ENCODE measurements around the gene ATXN1. TPM values are rescaled to one million over a fixed set of nuclear protein-coding genes. Genes with fewer than 3 reads are reported as not detected.
"Not testable (repeated sequence)": the region's sequence is repeated elsewhere in the genome, so short reads cannot be mapped to it uniquely, and the experiment has no call there.

The ATXN1 gene
- total RNA-seq, 4 donors from 2014 or later, result 48.7 to 166 (median 105) TPM

GRCh38 chr6:16704401-16705045 lies 56.7 kb downstream of the ATXN1 start:
- no peak for DNase-seq
- no peaks in the 10 kb centered on the region for H3K27me3 ChIP-seq
- TF ChIP-seq, protein P1, sequence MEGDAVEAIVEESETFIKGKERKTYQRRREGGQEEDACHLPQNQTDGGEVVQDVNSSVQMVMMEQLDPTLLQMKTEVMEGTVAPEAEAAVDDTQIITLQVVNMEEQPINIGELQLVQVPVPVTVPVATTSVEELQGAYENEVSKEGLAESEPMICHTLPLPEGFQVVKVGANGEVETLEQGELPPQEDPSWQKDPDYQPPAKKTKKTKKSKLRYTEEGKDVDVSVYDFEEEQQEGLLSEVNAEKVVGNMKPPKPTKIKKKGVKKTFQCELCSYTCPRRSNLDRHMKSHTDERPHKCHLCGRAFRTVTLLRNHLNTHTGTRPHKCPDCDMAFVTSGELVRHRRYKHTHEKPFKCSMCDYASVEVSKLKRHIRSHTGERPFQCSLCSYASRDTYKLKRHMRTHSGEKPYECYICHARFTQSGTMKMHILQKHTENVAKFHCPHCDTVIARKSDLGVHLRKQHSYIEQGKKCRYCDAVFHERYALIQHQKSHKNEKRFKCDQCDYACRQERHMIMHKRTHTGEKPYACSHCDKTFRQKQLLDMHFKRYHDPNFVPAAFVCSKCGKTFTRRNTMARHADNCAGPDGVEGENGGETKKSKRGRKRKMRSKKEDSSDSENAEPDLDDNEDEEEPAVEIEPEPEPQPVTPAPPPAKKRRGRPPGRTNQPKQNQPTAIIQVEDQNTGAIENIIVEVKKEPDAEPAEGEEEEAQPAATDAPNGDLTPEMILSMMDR (IDR thresholded peaks at IDR 0.05), result no peak
- TF ChIP-seq POLR2AphosphoS5 (IDR thresholded peaks at IDR 0.05), result no peak
- TF ChIP-seq POLR2A (IDR thresholded peaks at IDR 0.05), result no peak
- no peak for TF ChIP-seq EP300 (IDR thresholded peaks at IDR 0.05; ENCODE audit: low read depth)
- intact Hi-C loops (cut with DNase I; ENCODE audit: low total_unique reads), result no loop called here
- peak overlapping the region in 1 of 4 donors; percentile 34 for H3K4me3 ChIP-seq
- peaks cover 0 to 49% (median 13%) of the 10 kb centered on the region in 4 donors for H3K4me1 ChIP-seq
- 49 to 84% methylated on average over 3 to 10 of the region's 10 CpGs for WGBS, 2 donors (ENCODE audit: low coverage in 1 of 2)
- in situ Hi-C loops (cut with MboI; ENCODE audit: low pct_ligation_motif_present in 1 of 4, low pct_unique_long_range_greater_than_20kb in 1 of 4, low sequenced_read_pairs in 3 of 4), result no loop called here
- peak overlapping the region; percentile 36 to 64 (median 53) for H3K27ac ChIP-seq
- no peaks in the 10 kb centered on the region for H3K9me3 ChIP-seq
- H3K36me3 ChIP-seq, result no peaks in the 10 kb centered on the region

- H3K9me3 ChIP-seq; intact Hi-C loops (cut with DNase I; ENCODE audit: low total_unique reads); H3K4me3 ChIP-seq; in situ Hi-C loops (cut with MboI; ENCODE audit: low pct_ligation_motif_present in 1 of 4, low pct_unique_long_range_greater_than_20kb in 1 of 4, low sequenced_read_pairs in 3 of 4); H3K27me3 ChIP-seq; H3K27ac ChIP-seq; H3K36me3 ChIP-seq; DNase-seq: not testable (repeated sequence)
- peaks cover 6 to 59% (median 26%) of the 10 kb centered on the region in 4 donors for H3K4me1 ChIP-seq
- 50 to 96% methylated on average over 1 to 6 of the region's 6 CpGs for WGBS, 2 donors (ENCODE audit: low coverage in 1 of 2)
These were observed 58.5 kb downstream of the ATXN1 start for GRCh38 chr6:16702627-16703378.

GRCh38 chr6:16700916-16701234 lies 60.4 kb downstream of the ATXN1 start:
- H3K9me3 ChIP-seq, result no peaks in the 10 kb centered on the region
- 53 to 54% methylated on average over 5 of the region's 5 CpGs for WGBS, 2 donors (ENCODE audit: low coverage in 1 of 2)

DNA sequence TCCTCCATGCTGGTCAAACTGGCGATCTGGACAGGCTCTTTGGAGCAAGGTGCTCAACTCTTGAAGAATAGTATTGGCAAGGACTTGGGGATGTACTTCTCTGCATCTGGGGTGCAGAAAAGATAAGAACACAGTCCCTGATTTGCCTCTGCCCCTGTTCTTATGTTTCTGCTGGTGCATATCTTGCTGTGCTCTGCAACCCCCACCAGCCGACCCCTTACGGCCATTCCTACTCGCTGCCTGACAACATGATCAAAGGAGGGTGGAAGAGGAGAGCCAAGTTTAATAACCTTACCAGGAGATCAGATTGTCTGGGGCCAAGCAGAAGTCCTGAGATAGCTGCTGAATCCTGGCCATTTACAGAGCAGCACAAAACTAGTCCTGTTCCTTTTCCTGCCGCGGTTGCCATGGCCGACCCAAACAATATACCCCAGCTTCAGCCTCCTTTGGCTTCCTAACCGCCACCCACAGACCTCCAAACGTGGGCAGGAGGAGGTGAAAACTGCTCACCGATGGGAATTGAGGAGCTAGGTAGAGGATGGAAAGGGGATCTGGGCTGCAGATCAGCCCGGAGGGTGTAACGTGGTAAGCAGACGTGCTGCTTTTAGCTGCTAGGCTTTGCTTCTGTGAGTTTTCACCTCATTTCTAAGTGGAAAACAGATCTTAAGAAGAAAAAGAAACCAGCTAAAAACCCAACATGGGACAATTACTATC lies 60.9 kb downstream of the ATXN1 start:
- no peaks in the 10 kb centered on the region for H3K36me3 ChIP-seq
- H3K27ac ChIP-seq, result peak overlapping the region; percentile 57 to 82 (median 64)
- H3K9me3 ChIP-seq, result no peaks in the 10 kb centered on the region
- intact Hi-C loops (cut with DNase I; ENCODE audit: low total_unique reads), result no loop called here
- peak; percentile 28 for DNase-seq
- peak overlapping the region in 3 of 4 donors; percentile 20 to 24 (median 22) for H3K4me3 ChIP-seq
- in situ Hi-C loops (cut with MboI; ENCODE audit: low pct_ligation_motif_present in 1 of 4, low pct_unique_long_range_greater_than_20kb in 1 of 4, low sequenced_read_pairs in 3 of 4), result no loop called here
- no peaks in the 10 kb centered on the region for H3K27me3 ChIP-seq
- WGBS, 2 donors (ENCODE audit: low coverage in 1 of 2), result 36 to 51% methylated on average over 5 to 13 of the region's 13 CpGs
- TF ChIP-seq EP300 (IDR thresholded peaks at IDR 0.05; ENCODE audit: low read depth) (no peak), POLR2A (IDR thresholded peaks at IDR 0.05) (no peak), POLR2AphosphoS5 (IDR thresholded peaks at IDR 0.05) (no peak)
- TF ChIP-seq, protein P1 (IDR thresholded peaks at IDR 0.05), result no peak
- H3K4me1 ChIP-seq, result peaks cover 7 to 50% (median 30%) of the 10 kb centered on the region in 4 donors

More at GRCh38 chr6:16700916-16701234, 60.4 kb downstream of the ATXN1 start:
- Histone ChIP-seq H3K27ac (peak overlapping the region; percentile 57 to 82 (median 64)), H3K4me3 (peak overlapping the region in 3 of 4 donors; percentile 20 to 24 (median 22)), H3K4me1 (peaks cover 7 to 55% (median 31%) of the 10 kb centered on the region in 4 donors), H3K36me3 (no peaks in the 10 kb centered on the region), H3K27me3 (no peaks in the 10 kb centered on the region)
- TF ChIP-seq EP300 (IDR thresholded peaks at IDR 0.05; ENCODE audit: low read depth), result no peak
- TF ChIP-seq, protein P1 (IDR thresholded peaks at IDR 0.05), result no peak
- no peak for DNase-seq
- in situ Hi-C loops (cut with MboI; ENCODE audit: low pct_ligation_motif_present in 1 of 4, low pct_unique_long_range_greater_than_20kb in 1 of 4, low sequenced_read_pairs in 3 of 4) (no loop called here), intact Hi-C loops (cut with DNase I; ENCODE audit: low total_unique reads) (no loop called here)

Measured in transverse colon (tissue), 4 donors.